Left lung (tissue), 10 donors: ENCODE data around the gene AIP. TPM values are rescaled to one million over a fixed set of nuclear protein-coding genes. Genes with fewer than 3 reads are reported as not detected.

Experiments used
- ATAC-seq: fragments of 200-7000 bp; cut with Tn5 transposase; one replicate; pipeline ENCODE4 v1.9.1; 2020; ENCODE audit warnings: moderate library complexity
- DNase-seq, 4 donors: peaks; one replicate each; pipeline ENCODE4 v3.0.0-alpha.2; 2013 to 2020
- H3K27ac ChIP-seq, 2 donors: fragments of 200-600 bp; sonication (generic) in 1 of 2; one replicate each; pipeline versions ENCODE4 v1.5.0 to v1.8.0; 2020 to 2021
- H3K27me3 ChIP-seq, 2 donors: fragments of 200-600 bp; sonication (generic) in 1 of 2; one replicate each; pipeline versions ENCODE4 v1.5.0 to v1.8.0; 2020 to 2021
- H3K36me3 ChIP-seq, 2 donors: fragments of 200-600 bp; sonication (generic) in 1 of 2; one replicate each; pipeline versions ENCODE4 v1.5.0 to v1.8.0; 2020 to 2021
- H3K4me1 ChIP-seq, 2 donors: fragments of 200-600 bp; one replicate each; pipeline ENCODE4 v1.8.0; 2021
- H3K4me3 ChIP-seq, 2 donors: fragments of 200-600 bp; sonication (generic) in 1 of 2; one replicate each; pipeline versions ENCODE4 v1.5.0 to v1.8.0; 2020 to 2021; ENCODE audit warnings: mild to moderate bottlenecking in 1 of 2
- H3K9me3 ChIP-seq, 2 donors: fragments of 200-600 bp; sonication (generic) in 1 of 2; one replicate each; pipeline versions ENCODE4 v1.5.0 to v1.8.0; 2020 to 2021
- intact Hi-C, 2 donors: fragments of 100-400 bp; cut with DNase I; formaldehyde crosslinking; loops; one replicate each; pipeline versions ENCODE4 v1.11.2 to v1.14.2; 2022
- polyA plus RNA-seq, 6 donors: library from polyadenylated mRNA; unstranded; fragments of 120-200 nt; gene quantifications; one replicate each; pipeline ENCODE4 v1.2.1, GENCODE V29; 2013; ENCODE audit not compliant: insufficient read length in 6 of 6
- total RNA-seq, 2 donors: library from RNA; stranded (reverse); fragmentation: NEBNext Ultra II Directional; extraction: Animal tissue kit (Norgen Biotek cat#: 25700); gene quantifications; one replicate each; pipeline ENCODE4 v1.2.1, GENCODE V29; 2021
- TF ChIP-seq, protein P1 (sequence below), 2 donors: fragments of 200-600 bp; sonication (generic) in 1 of 2; IDR thresholded peaks; one replicate each; pipeline versions ENCODE4 v1.5.0 to v1.8.0; 2021; ENCODE audit warnings: antibody characterized with exemption in 2 of 2
- donor health status: DM: no; HTN: yes; CAD: no.
- donor health status: DM: no; HTN: no; CAD: no.

Gene AIP
- total and polyA plus RNA-seq, 8 donors = 55.7 to 68.2 (median 61.0) TPM

DNA sequence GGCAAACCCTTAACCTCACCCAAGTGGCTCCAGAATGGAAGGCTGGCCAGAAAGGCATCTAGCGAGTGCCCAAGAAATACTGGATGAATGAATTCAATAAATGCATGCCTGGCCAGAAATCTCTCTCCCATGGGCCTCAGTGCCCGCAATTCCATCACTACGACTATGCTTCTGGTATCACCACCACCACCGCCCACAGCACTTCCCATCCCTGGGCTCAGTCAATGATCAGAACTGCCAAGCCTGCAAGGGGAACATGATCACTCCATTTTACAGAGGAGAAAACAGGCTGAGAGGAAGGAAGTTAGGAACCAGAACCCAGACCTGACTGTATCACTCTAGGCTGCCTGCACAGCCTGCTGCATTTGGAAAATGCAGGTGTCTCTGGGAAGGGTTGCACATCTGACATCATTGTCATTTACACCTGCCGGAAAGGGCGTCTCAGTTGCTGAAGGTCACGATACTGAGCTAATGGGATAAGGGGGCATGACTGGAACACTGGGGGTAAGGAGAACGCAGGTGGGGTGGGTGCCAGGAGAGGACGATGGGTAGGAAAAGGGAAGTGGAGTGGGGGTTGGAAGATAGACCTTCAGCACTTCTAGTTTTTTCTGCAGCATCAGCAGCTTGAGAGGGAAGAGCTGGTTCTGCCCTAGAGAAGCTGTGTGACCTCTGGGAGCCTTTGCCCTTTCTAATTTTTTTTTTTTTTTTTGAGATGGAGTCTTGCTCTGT is 33.5 kb upstream of the AIP start:
- Histone ChIP-seq H3K9me3 (no peaks in the 10 kb centered on the region), H3K27me3 (no peaks in the 10 kb centered on the region), H3K27ac (peak overlapping the region in 1 of 2 donors; percentile 33), H3K4me3 (no peak overlapping the region), H3K36me3 (no peaks in the 10 kb centered on the region), H3K4me1 (peaks cover 0 to 24% of the 10 kb centered on the region in 2 donors)
- TF ChIP-seq, protein P1, sequence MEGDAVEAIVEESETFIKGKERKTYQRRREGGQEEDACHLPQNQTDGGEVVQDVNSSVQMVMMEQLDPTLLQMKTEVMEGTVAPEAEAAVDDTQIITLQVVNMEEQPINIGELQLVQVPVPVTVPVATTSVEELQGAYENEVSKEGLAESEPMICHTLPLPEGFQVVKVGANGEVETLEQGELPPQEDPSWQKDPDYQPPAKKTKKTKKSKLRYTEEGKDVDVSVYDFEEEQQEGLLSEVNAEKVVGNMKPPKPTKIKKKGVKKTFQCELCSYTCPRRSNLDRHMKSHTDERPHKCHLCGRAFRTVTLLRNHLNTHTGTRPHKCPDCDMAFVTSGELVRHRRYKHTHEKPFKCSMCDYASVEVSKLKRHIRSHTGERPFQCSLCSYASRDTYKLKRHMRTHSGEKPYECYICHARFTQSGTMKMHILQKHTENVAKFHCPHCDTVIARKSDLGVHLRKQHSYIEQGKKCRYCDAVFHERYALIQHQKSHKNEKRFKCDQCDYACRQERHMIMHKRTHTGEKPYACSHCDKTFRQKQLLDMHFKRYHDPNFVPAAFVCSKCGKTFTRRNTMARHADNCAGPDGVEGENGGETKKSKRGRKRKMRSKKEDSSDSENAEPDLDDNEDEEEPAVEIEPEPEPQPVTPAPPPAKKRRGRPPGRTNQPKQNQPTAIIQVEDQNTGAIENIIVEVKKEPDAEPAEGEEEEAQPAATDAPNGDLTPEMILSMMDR (IDR thresholded peaks at IDR 0.05) = no peak
- intact Hi-C loops = no loop called here
- ATAC-seq (peak; percentile 68), DNase-seq (no peak)

DNA sequence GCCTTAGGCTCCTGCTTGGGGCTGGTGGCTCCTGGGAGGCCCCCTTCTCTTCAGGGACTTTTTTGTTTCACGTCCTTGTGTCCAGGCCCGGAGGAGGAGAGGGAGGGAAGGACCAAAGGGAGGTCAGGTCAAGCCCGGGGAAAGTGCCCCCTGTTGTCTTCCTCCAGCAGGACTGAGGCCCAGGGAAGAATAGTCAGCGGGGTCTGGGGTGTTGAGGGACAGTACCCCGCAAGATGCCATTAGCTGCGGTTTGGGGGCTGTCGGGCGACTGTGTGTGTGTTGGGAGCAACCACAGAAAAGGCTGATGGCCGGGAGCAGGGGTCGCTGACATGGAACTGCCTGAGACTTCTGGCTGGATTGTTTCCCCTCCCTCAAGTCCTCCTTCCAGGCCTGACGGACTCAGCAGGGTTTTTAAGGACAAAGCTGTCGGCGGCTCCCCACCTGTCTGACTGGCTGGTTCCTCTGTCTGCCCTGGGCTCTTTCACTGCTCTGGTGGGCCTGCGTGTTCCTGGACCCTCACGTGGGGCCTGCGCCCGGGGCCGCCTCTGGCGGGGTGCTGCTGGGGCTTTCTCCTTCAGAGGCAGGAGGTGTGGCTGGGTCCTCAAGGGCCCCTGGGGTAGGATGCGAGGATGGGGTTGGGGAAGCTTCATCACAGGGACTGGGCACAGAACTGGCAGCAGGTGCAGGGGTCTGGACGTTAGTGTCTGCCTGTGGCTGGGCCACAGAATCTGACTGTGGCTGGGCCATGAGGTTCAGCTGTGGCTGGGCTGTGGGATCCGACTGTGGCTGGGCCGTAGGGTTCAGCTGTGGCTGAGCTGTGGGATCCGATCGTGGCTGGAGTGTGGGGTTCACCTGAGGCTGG is 31.8 kb upstream of the AIP start:
- DNase-seq (peak in 1 of 4 donors; percentile 72), ATAC-seq (no peak)
- Histone ChIP-seq H3K4me3 (no peak overlapping the region), H3K27me3 (no peaks in the 10 kb centered on the region), H3K4me1 (peaks cover 0 to 14% of the 10 kb centered on the region in 2 donors), H3K27ac (no peak overlapping the region), H3K36me3 (no peaks in the 10 kb centered on the region), H3K9me3 (no peaks in the 10 kb centered on the region)
- TF ChIP-seq, protein P1 (IDR thresholded peaks at IDR 0.05) = no peak
- intact Hi-C loops = no loop called here

DNA sequence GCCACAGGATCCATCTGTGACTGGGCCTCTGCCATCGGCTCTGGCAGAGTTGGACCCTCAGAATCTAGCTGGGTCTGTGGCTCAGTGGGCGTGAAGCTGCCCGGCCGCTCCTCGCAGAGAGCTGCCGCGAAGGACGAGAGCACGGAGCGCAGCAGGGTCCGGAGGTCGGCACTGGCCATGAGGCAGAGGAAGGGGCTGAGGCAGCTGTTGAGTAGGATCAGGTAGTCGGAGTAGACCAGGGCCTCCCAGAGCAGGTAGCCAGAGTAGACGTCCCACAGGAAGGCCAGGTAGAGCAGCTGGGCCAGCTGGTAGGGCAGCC is 31.2 kb upstream of the AIP start:
- no peaks in the 10 kb centered on the region for H3K9me3 ChIP-seq
- ATAC-seq (no peak), DNase-seq (peak in 1 of 4 donors; percentile 71)
- H3K4me3 ChIP-seq = no peak overlapping the region
- no peak overlapping the region for H3K27ac ChIP-seq
- peaks cover 0 to 14% of the 10 kb centered on the region in 2 donors for H3K4me1 ChIP-seq
- no peaks in the 10 kb centered on the region for H3K36me3 ChIP-seq
- no peaks in the 10 kb centered on the region for H3K27me3 ChIP-seq
- intact Hi-C loops = no loop called here
- TF ChIP-seq, protein P1 (IDR thresholded peaks at IDR 0.05) = no peak

DNA sequence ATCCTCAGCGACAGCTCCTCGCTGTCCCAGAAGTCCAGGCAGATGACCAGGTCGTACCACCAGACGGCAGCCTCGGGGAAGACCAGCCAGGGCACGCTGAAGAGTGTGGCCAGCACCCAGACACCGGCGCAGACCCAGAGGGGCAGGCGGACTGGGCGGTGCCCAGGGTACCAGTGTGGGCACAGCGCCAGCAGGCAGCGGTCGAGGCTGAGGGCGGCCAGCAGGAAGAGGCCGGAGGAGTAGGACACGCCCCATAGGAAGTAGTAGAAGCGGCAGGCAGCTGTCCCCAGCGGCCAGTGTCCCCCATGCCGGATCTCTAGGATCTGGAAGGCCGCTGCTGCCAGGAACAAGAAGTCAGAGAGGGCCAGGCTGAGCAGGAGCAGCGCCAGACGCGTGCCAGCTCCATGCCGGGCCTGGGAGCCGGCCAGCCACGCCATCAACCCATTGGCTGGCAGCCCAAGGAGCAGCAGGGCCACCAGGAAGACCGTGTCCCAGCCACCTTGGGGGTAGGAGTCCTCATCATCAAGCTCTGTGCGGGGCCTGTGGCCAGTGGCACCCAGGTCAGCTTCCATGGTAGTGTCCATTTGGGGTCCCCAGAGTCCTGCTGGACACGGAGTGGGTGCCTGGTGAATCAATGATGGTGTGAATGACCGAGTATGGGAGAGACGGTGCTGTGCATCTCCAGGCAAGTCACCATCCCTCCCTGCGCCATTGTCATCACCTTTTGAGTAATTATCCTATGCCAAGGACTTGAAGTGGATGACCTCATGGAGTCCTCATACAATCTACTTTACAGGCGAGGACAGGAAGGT is 30.5 kb upstream of the AIP start, which contains the start of gene GPR152:
TSS of gene GPR152 (minus strand) at position 589 of the 812 bp plus-strand sequence. CDS start at position 584, 5 bp downstream.
- ATAC-seq (peak; percentile 25), DNase-seq (peak in 1 of 4 donors; percentile 57)
- peak within 1 kb of the TSS; percentile 13 to 50 for H3K27ac ChIP-seq
- H3K9me3 ChIP-seq = no peaks in the 10 kb centered on the region
- peaks cover 0 to 14% of the 10 kb centered on the region in 2 donors for H3K4me1 ChIP-seq
- H3K36me3 ChIP-seq = no peaks in the 10 kb centered on the region
- H3K4me3 ChIP-seq = peak within 1 kb of the TSS in 1 of 2 donors; percentile 27
- intact Hi-C loops = no loop called here
- TF ChIP-seq, protein P1 (IDR thresholded peaks at IDR 0.05) = no peak
- no peaks in the 10 kb centered on the region for H3K27me3 ChIP-seq
